K562 (cell line): Measurements from ENCODE around the gene BLOC1S3. TPM values are rescaled to one million over a fixed set of nuclear protein-coding genes. Genes with fewer than 3 reads are reported as not detected.

Experiments used
- NFIC ChIP-seq: fragments of 450-650 bp; IDR thresholded peaks from 2 replicates; pipeline ENCODE4 v1.6.1; 2017; ENCODE audit warnings: mild to moderate bottlenecking, inconsistent platforms
- POLR2G ChIP-seq: fragments of 200-400 bp; formaldehyde crosslinking; IDR thresholded peaks from 2 replicates; pipeline ENCODE4 v1.6.1; 2017; ENCODE audit warnings: low read depth, mild to moderate bottlenecking, antibody characterized with exemption, low read length, moderate library complexity
- RAD21 ChIP-seq, 2 experiments: fragments of 250-450 bp in 1 of 2; fragments of 450-650 bp in 1 of 2; sonication (Bioruptor Pico) in 1 of 2; formaldehyde crosslinking in 1 of 2; IDR thresholded peaks in 1 of 2; conservative IDR thresholded peaks in 1 of 2; 2 replicates each; pipeline versions ENCODE4 v1.4.0 to v1.8.0; 2020 to 2022; ENCODE audit warnings: mild to moderate bottlenecking in 2 of 2, moderate library complexity in 1 of 2
- ZNF75A ChIP-seq: fragments of 450-650 bp; formaldehyde crosslinking; IDR thresholded peaks from 2 replicates; pipeline ENCODE4 v1.4.0; 2020; ENCODE audit warnings: mild to moderate bottlenecking
- polyA plus RNA-seq, 8 experiments: library from polyadenylated mRNA; depleted of rRNA in 4 of 8; stranded (reverse) in 5 of 8; unstranded in 3 of 8; fragments of >200 nt; fragmentation: Nextera tagmentation in 2 of 8; fragmentation: Illumina TruSeq in 1 of 8; extraction: Ambion mirVana in 2 of 8; extraction: Trizol in 1 of 8; gene quantifications; 2 replicates each; pipeline versions ENCODE4 v1.2.1 to v1.2.3, GENCODE V29; 2011 to 2014; ENCODE audit warnings: inconsistent platforms in 1 of 8, missing spikeins in 1 of 8
- total RNA-seq, 7 experiments: library from RNA; depleted of rRNA in 6 of 7; stranded (reverse); fragments of >200 nt in 6 of 7; fragmentation: Illumina TruSeq in 2 of 7; extraction: Trizol in 2 of 7; gene quantifications; 2 replicates each; pipeline versions ENCODE4 v1.2.1 to v1.2.3, GENCODE V29; 2011 to 2021; ENCODE audit warnings: low replicate concordance in 1 of 7
- TF ChIP-seq, protein P1 (sequence below): fragments of 450-650 bp; IDR thresholded peaks from 2 replicates; pipeline ENCODE4 v1.6.1; 2016; ENCODE audit warnings: low read depth
- TF ChIP-seq, protein P2 (sequence below), 3 experiments: IDR thresholded peaks in 2 of 3; conservative IDR thresholded peaks in 1 of 3; 2 replicates each; pipeline ENCODE4 v1.5.1; 2011 to 2012; ENCODE audit warnings: low read length in 3 of 3, mild to moderate bottlenecking in 3 of 3, control low read depth in 2 of 3, improper control_type of control experiment in 1 of 3, inconsistent platforms in 1 of 3, low read depth in 1 of 3, mixed read lengths in 1 of 3, moderate library complexity in 1 of 3; ENCODE audit not compliant: insufficient read depth in 2 of 3
- TF ChIP-seq, protein P3 (sequence below), 2 experiments: fragments of 450-650 bp; formaldehyde crosslinking in 1 of 2; IDR thresholded peaks; 2 replicates each; pipeline versions ENCODE4 v1.4.0 to v1.6.1; 2014 to 2020; ENCODE audit warnings: mild to moderate bottlenecking in 2 of 2, borderline replicate concordance in 1 of 2, low read depth in 1 of 2

The BLOC1S3 gene
- total and polyA plus RNA-seq, 9 of the 15 experiments (the other 6 are each of a cell fraction or from before 2014, with no cell fraction given), result 3.9 to 20.2 (median 10.4) TPM

DNA sequence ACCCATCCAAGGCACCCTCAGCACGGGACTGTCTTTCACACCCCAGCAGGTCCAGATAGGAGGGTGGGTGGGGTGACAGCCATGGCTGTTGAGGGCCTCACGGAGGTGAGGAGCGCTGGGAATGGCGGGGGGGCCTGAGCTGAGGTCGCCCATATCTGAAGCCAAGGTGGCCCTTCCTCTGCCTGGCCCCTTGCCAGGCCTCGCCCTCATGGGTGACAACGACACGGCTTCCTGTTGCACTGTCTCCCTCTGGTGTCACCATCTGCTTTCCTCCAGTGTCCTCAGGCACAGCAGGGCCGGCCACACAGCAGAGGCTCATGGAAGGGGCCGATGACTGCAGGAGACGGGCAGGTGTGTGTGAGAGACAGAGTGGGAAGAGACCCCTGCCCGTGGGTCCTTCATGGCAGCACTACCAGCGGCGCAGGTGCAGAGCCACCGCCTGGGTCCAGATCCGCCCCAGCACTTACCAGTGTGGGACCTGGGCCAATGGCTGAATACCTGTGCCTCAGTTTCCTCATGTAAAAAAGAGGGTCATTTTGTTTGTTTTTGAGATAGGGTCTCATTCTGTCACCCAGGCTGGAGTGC is 9.7 kb upstream of the BLOC1S3 start (continued):
- TF ChIP-seq, protein P1, sequence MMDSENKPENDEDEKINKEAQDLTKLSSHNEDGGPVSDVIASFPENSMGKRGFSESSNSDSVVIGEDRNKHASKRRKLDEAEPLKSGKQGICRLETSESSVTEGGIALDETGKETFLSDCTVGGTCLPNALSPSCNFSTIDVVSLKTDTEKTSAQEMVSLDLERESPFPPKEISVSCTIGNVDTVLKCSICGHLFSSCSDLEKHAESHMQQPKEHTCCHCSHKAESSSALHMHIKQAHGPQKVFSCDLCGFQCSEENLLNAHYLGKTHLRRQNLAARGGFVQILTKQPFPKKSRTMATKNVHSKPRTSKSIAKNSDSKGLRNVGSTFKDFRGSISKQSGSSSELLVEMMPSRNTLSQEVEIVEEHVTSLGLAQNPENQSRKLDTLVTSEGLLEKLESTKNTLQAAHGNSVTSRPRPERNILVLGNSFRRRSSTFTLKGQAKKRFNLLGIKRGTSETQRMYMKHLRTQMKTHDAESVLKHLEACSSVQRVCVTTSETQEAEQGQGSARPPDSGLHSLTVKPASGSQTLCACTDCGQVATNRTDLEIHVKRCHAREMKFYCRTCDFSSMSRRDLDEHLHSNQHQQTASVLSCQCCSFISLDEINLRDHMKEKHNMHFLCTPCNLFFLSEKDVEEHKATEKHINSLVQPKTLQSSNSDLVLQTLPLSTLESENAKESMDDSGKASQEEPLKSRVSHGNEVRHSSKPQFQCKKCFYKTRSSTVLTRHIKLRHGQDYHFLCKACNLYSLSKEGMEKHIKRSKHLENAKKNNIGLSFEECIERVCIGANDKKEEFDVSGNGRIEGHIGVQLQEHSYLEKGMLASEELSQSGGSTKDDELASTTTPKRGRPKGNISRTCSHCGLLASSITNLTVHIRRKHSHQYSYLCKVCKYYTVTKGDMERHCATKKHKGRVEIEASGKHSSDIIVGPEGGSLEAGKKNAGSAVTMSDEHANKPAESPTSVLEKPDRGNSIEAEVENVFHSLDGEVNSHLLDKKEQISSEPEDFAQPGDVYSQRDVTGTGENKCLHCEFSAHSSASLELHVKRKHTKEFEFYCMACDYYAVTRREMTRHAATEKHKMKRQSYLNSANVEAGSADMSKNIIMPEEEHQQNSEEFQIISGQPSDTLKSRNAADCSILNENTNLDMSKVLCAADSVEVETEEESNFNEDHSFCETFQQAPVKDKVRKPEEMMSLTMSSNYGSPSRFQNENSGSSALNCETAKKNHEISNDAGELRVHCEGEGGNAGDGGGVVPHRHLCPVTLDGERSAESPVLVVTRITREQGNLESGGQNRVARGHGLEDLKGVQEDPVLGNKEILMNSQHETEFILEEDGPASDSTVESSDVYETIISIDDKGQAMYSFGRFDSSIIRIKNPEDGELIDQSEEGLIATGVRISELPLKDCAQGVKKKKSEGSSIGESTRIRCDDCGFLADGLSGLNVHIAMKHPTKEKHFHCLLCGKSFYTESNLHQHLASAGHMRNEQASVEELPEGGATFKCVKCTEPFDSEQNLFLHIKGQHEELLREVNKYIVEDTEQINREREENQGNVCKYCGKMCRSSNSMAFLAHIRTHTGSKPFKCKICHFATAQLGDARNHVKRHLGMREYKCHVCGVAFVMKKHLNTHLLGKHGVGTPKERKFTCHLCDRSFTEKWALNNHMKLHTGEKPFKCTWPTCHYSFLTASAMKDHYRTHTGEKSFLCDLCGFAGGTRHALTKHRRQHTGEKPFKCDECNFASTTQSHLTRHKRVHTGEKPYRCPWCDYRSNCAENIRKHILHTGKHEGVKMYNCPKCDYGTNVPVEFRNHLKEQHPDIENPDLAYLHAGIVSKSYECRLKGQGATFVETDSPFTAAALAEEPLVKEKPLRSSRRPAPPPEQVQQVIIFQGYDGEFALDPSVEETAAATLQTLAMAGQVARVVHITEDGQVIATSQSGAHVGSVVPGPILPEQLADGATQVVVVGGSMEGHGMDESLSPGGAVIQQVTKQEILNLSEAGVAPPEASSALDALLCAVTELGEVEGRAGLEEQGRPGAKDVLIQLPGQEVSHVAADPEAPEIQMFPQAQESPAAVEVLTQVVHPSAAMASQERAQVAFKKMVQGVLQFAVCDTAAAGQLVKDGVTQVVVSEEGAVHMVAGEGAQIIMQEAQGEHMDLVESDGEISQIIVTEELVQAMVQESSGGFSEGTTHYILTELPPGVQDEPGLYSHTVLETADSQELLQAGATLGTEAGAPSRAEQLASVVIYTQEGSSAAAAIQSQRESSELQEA, result no peak
- TF ChIP-seq ZNF75A (CRISPR knock-in tag), result no peak
- peak; percentile 98 for TF ChIP-seq NFIC
- TF ChIP-seq RAD21 (CRISPR knock-in tag; conservative IDR thresholded peaks at IDR 0.05 in 1 of 2, IDR thresholded peaks at IDR 0.05 in 1 of 2), result peak in 1 of 2 experiments; percentile 47; a peak in 2 of 4 replicates
- TF ChIP-seq, protein P2, sequence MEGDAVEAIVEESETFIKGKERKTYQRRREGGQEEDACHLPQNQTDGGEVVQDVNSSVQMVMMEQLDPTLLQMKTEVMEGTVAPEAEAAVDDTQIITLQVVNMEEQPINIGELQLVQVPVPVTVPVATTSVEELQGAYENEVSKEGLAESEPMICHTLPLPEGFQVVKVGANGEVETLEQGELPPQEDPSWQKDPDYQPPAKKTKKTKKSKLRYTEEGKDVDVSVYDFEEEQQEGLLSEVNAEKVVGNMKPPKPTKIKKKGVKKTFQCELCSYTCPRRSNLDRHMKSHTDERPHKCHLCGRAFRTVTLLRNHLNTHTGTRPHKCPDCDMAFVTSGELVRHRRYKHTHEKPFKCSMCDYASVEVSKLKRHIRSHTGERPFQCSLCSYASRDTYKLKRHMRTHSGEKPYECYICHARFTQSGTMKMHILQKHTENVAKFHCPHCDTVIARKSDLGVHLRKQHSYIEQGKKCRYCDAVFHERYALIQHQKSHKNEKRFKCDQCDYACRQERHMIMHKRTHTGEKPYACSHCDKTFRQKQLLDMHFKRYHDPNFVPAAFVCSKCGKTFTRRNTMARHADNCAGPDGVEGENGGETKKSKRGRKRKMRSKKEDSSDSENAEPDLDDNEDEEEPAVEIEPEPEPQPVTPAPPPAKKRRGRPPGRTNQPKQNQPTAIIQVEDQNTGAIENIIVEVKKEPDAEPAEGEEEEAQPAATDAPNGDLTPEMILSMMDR (IDR thresholded peaks at IDR 0.05 in 2 of 3, conservative IDR thresholded peaks at IDR 0.05 in 1 of 3; ENCODE audit: insufficient read depth in 2 of 3, low read depth in 1 of 3, low read length in 3 of 3), result peak in 2 of 3 experiments; percentile 46 to 49; a peak in 4 of 6 replicates
- TF ChIP-seq, protein P3, sequence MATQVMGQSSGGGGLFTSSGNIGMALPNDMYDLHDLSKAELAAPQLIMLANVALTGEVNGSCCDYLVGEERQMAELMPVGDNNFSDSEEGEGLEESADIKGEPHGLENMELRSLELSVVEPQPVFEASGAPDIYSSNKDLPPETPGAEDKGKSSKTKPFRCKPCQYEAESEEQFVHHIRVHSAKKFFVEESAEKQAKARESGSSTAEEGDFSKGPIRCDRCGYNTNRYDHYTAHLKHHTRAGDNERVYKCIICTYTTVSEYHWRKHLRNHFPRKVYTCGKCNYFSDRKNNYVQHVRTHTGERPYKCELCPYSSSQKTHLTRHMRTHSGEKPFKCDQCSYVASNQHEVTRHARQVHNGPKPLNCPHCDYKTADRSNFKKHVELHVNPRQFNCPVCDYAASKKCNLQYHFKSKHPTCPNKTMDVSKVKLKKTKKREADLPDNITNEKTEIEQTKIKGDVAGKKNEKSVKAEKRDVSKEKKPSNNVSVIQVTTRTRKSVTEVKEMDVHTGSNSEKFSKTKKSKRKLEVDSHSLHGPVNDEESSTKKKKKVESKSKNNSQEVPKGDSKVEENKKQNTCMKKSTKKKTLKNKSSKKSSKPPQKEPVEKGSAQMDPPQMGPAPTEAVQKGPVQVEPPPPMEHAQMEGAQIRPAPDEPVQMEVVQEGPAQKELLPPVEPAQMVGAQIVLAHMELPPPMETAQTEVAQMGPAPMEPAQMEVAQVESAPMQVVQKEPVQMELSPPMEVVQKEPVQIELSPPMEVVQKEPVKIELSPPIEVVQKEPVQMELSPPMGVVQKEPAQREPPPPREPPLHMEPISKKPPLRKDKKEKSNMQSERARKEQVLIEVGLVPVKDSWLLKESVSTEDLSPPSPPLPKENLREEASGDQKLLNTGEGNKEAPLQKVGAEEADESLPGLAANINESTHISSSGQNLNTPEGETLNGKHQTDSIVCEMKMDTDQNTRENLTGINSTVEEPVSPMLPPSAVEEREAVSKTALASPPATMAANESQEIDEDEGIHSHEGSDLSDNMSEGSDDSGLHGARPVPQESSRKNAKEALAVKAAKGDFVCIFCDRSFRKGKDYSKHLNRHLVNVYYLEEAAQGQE (IDR thresholded peaks at IDR 0.05; ENCODE audit: borderline replicate concordance), result peak; percentile 23; the same call in 1 of the 2 replicates
- TF ChIP-seq, protein P3 (CRISPR knock-in tag; IDR thresholded peaks at IDR 0.05; ENCODE audit: low read depth), result no peak
- peak; percentile 30; the same call in 1 of the 2 replicates for TF ChIP-seq POLR2G
